Vagina (tissue), 2 donors: ENCODE data around the gene CCDC7.
"Not testable (repeated sequence)": the region's sequence is repeated elsewhere in the genome, so short reads cannot be mapped to it uniquely, and the experiment has no call there.

Experiments
- POLR2A ChIP-seq, 2 donors: fragments of 450-650 bp; IDR thresholded peaks; one replicate each; pipeline ENCODE4 v1.6.1; 2017; ENCODE audit warnings: antibody characterized with exemption in 2 of 2, mild to moderate bottlenecking in 2 of 2, moderate library complexity in 2 of 2
- TF ChIP-seq, protein P1 (sequence below), 3 experiments: fragments of 450-650 bp in 2 of 3; fragments of 200-600 bp in 1 of 3; sonication (generic) in 1 of 3; IDR thresholded peaks; one replicate each; pipeline ENCODE4 v1.5.1; 2017 to 2019; ENCODE audit warnings: antibody characterized with exemption in 3 of 3, mild to moderate bottlenecking in 2 of 3, moderate library complexity in 2 of 3

GRCh38 chr10:32494562-32494961 lies 48.6 kb downstream of the CCDC7 start:
- TF ChIP-seq, protein P1, sequence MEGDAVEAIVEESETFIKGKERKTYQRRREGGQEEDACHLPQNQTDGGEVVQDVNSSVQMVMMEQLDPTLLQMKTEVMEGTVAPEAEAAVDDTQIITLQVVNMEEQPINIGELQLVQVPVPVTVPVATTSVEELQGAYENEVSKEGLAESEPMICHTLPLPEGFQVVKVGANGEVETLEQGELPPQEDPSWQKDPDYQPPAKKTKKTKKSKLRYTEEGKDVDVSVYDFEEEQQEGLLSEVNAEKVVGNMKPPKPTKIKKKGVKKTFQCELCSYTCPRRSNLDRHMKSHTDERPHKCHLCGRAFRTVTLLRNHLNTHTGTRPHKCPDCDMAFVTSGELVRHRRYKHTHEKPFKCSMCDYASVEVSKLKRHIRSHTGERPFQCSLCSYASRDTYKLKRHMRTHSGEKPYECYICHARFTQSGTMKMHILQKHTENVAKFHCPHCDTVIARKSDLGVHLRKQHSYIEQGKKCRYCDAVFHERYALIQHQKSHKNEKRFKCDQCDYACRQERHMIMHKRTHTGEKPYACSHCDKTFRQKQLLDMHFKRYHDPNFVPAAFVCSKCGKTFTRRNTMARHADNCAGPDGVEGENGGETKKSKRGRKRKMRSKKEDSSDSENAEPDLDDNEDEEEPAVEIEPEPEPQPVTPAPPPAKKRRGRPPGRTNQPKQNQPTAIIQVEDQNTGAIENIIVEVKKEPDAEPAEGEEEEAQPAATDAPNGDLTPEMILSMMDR (IDR thresholded peaks at IDR 0.05): not testable (repeated sequence)
- not testable (repeated sequence) for TF ChIP-seq POLR2A (IDR thresholded peaks at IDR 0.05)
